ENCODE measurements around the gene NEK11. TPM values are rescaled to one million over a fixed set of nuclear protein-coding genes. Genes with fewer than 3 reads are reported as not detected.

The NEK11 gene
- polyA plus RNA-seq, 1 of the 3 experiments (the other 2 are of a cell fraction): 4.7 TPM

DNA sequence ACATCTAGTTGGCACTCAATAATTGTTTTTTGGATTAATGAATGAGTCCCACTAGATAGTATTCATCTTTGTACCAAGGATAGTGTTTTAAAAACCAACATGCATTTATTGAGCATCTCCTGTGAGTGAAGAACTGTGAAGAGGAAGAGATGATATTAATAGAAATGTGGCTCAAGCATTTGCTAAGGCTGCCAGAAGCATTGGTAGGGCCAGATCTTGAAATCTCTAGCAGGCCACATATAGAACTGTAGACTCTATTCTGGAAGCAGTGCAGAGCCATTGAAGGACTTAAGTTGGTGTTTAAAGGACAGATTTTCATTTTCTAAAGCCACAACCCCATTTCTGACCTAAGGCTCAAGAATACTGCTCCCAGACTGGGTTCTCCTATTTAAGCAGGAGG, 99.0 kb downstream of the NEK11 start:
- H3K79me2 ChIP-seq (ENCODE audit: insufficient read depth): no peaks in the 10 kb centered on the region
- H3K27me3 ChIP-seq (ENCODE audit: insufficient read depth): no peaks in the 10 kb centered on the region
- H3K36me3 ChIP-seq (replicated peaks in 1 of 2; ENCODE audit: control insufficient read depth in 1 of 2, insufficient read depth in 2 of 2, low read length in 1 of 2): no peaks in the 10 kb centered on the region
- H3K9ac ChIP-seq: no peak overlapping the region
- no peaks in the 10 kb centered on the region for H3F3A ChIP-seq (replicated peaks; ENCODE audit: insufficient read depth)
- CTCF ChIA-PET: no interaction called here
- no peak overlapping the region for H3K4me3 ChIP-seq (ENCODE audit: low read depth in 2 of 2, low read length in 1 of 2)
- H3K4me1 ChIP-seq (ENCODE audit: control insufficient read depth in 1 of 2, insufficient read depth in 2 of 2, low read depth in 1 of 2, low read length in 1 of 2): no peaks in the 10 kb centered on the region
- no peak overlapping the region for H3K4me2 ChIP-seq
- no peaks in the 10 kb centered on the region; the same call in 1 of the 2 replicates for H3K9me3 ChIP-seq
- no peak overlapping the region for H2AFZ ChIP-seq (ENCODE audit: low read depth)
- no peak for DNase-seq
- no peaks in the 10 kb centered on the region for H3K9me2 ChIP-seq
- TF ChIP-seq, protein P1, sequence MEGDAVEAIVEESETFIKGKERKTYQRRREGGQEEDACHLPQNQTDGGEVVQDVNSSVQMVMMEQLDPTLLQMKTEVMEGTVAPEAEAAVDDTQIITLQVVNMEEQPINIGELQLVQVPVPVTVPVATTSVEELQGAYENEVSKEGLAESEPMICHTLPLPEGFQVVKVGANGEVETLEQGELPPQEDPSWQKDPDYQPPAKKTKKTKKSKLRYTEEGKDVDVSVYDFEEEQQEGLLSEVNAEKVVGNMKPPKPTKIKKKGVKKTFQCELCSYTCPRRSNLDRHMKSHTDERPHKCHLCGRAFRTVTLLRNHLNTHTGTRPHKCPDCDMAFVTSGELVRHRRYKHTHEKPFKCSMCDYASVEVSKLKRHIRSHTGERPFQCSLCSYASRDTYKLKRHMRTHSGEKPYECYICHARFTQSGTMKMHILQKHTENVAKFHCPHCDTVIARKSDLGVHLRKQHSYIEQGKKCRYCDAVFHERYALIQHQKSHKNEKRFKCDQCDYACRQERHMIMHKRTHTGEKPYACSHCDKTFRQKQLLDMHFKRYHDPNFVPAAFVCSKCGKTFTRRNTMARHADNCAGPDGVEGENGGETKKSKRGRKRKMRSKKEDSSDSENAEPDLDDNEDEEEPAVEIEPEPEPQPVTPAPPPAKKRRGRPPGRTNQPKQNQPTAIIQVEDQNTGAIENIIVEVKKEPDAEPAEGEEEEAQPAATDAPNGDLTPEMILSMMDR (IDR thresholded peaks at IDR 0.05): no peak
- TF ChIP-seq, protein P2, sequence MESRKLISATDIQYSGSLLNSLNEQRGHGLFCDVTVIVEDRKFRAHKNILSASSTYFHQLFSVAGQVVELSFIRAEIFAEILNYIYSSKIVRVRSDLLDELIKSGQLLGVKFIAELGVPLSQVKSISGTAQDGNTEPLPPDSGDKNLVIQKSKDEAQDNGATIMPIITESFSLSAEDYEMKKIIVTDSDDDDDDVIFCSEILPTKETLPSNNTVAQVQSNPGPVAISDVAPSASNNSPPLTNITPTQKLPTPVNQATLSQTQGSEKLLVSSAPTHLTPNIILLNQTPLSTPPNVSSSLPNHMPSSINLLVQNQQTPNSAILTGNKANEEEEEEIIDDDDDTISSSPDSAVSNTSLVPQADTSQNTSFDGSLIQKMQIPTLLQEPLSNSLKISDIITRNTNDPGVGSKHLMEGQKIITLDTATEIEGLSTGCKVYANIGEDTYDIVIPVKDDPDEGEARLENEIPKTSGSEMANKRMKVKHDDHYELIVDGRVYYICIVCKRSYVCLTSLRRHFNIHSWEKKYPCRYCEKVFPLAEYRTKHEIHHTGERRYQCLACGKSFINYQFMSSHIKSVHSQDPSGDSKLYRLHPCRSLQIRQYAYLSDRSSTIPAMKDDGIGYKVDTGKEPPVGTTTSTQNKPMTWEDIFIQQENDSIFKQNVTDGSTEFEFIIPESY (IDR thresholded peaks at IDR 0.05; ENCODE audit: borderline replicate concordance, low read depth): no peak
- TF ChIP-seq, protein P3, sequence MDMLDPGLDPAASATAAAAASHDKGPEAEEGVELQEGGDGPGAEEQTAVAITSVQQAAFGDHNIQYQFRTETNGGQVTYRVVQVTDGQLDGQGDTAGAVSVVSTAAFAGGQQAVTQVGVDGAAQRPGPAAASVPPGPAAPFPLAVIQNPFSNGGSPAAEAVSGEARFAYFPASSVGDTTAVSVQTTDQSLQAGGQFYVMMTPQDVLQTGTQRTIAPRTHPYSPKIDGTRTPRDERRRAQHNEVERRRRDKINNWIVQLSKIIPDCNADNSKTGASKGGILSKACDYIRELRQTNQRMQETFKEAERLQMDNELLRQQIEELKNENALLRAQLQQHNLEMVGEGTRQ (IDR thresholded peaks at IDR 0.05; ENCODE audit: borderline replicate concordance, low read depth, low read length): no peak
- TF ChIP-seq FOXJ3 (CRISPR knock-in tag; IDR thresholded peaks at IDR 0.05) (no peak), JUND (IDR thresholded peaks at IDR 0.05) (no peak), RAD21 (IDR thresholded peaks at IDR 0.05; ENCODE audit: low read length) (no peak), GATA2 (CRISPR knock-in tag; IDR thresholded peaks at IDR 0.05) (no peak), SMC3 (IDR thresholded peaks at IDR 0.05; ENCODE audit: low read depth, low read length) (no peak), RCOR1 (IDR thresholded peaks at IDR 0.05; ENCODE audit: low read length) (no peak), RFX5 (IDR thresholded peaks at IDR 0.05; ENCODE audit: low read length) (no peak)
- H3K27ac ChIP-seq (ENCODE audit: low read depth in 2 of 2, low read length in 1 of 2): no peak overlapping the region
- H4K20me1 ChIP-seq (ENCODE audit: insufficient read depth): no peaks in the 10 kb centered on the region
- POLR2A ChIA-PET: no interaction called here

DNA sequence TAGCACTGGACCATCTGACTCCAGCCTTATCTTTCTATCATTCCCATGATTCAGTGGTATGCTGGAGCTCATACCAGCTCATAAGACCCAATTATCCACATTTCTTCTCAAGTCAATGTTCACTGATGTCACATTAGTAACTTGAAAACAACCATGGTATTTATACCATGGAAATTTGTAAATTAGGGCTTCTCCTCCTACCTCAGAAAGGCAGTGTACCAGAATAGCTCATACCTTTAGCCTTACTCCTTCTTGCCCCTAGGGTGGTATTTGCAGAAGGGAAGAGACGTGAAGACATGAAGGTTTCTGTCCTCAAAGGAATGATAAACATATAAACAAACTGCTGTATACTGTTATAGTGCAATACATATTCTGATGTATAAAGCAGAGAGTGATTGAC, 114.2 kb downstream of the NEK11 start:
- H3K9me2 ChIP-seq: no peaks in the 10 kb centered on the region
- no peak for DNase-seq
- TF ChIP-seq JUND (IDR thresholded peaks at IDR 0.05): no peak
- no peak for TF ChIP-seq TEAD4 (IDR thresholded peaks at IDR 0.05; ENCODE audit: borderline replicate concordance, insufficient read depth)
- TF ChIP-seq RFX5 (IDR thresholded peaks at IDR 0.05; ENCODE audit: low read length): no peak
- TF ChIP-seq, protein P4, sequence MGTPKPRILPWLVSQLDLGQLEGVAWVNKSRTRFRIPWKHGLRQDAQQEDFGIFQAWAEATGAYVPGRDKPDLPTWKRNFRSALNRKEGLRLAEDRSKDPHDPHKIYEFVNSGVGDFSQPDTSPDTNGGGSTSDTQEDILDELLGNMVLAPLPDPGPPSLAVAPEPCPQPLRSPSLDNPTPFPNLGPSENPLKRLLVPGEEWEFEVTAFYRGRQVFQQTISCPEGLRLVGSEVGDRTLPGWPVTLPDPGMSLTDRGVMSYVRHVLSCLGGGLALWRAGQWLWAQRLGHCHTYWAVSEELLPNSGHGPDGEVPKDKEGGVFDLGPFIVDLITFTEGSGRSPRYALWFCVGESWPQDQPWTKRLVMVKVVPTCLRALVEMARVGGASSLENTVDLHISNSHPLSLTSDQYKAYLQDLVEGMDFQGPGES (IDR thresholded peaks at IDR 0.05; ENCODE audit: low read depth, low read length): no peak
- TF ChIP-seq, protein P5, sequence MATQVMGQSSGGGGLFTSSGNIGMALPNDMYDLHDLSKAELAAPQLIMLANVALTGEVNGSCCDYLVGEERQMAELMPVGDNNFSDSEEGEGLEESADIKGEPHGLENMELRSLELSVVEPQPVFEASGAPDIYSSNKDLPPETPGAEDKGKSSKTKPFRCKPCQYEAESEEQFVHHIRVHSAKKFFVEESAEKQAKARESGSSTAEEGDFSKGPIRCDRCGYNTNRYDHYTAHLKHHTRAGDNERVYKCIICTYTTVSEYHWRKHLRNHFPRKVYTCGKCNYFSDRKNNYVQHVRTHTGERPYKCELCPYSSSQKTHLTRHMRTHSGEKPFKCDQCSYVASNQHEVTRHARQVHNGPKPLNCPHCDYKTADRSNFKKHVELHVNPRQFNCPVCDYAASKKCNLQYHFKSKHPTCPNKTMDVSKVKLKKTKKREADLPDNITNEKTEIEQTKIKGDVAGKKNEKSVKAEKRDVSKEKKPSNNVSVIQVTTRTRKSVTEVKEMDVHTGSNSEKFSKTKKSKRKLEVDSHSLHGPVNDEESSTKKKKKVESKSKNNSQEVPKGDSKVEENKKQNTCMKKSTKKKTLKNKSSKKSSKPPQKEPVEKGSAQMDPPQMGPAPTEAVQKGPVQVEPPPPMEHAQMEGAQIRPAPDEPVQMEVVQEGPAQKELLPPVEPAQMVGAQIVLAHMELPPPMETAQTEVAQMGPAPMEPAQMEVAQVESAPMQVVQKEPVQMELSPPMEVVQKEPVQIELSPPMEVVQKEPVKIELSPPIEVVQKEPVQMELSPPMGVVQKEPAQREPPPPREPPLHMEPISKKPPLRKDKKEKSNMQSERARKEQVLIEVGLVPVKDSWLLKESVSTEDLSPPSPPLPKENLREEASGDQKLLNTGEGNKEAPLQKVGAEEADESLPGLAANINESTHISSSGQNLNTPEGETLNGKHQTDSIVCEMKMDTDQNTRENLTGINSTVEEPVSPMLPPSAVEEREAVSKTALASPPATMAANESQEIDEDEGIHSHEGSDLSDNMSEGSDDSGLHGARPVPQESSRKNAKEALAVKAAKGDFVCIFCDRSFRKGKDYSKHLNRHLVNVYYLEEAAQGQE (IDR thresholded peaks at IDR 0.05; ENCODE audit: low read depth, low read length): no peak
- TF ChIP-seq YY1 (IDR thresholded peaks at IDR 0.05; ENCODE audit: low read depth): no peak
- no peak for TF ChIP-seq TCF12 (IDR thresholded peaks at IDR 0.05)
- no peak for TF ChIP-seq FOXJ3 (CRISPR knock-in tag; IDR thresholded peaks at IDR 0.05)
- TF ChIP-seq, protein P3 (IDR thresholded peaks at IDR 0.05; ENCODE audit: borderline replicate concordance, low read depth, low read length): no peak
- TF ChIP-seq POLR2AphosphoS5 (IDR thresholded peaks at IDR 0.05; ENCODE audit: low read depth, low read length): no peak
- TF ChIP-seq SMC3 (IDR thresholded peaks at IDR 0.05; ENCODE audit: low read depth, low read length): no peak
- TF ChIP-seq MEF2A (IDR thresholded peaks at IDR 0.05; ENCODE audit: borderline replicate concordance, low read depth): no peak

More for the DNA sequence above, 114.2 kb downstream of the NEK11 start:
- Histone ChIP-seq H3K4me3 (ENCODE audit: low read depth in 2 of 2, low read length in 1 of 2) (no peak overlapping the region), H3K27ac (ENCODE audit: low read depth in 2 of 2, low read length in 1 of 2) (no peak overlapping the region), H3K4me2 (no peak overlapping the region), H4K20me1 (ENCODE audit: insufficient read depth) (no peaks in the 10 kb centered on the region), H3F3A (replicated peaks; ENCODE audit: insufficient read depth) (no peaks in the 10 kb centered on the region), H3K79me2 (ENCODE audit: insufficient read depth) (no peaks in the 10 kb centered on the region), H3K36me3 (replicated peaks in 1 of 2; ENCODE audit: control insufficient read depth in 1 of 2, insufficient read depth in 2 of 2, low read length in 1 of 2) (no peaks in the 10 kb centered on the region), H3K9me3 (no peaks in the 10 kb centered on the region), H3K9ac (no peak overlapping the region), H3K4me1 (ENCODE audit: control insufficient read depth in 1 of 2, insufficient read depth in 2 of 2, low read depth in 1 of 2, low read length in 1 of 2) (peaks cover 0 to 8% of the 10 kb centered on the region in 2 experiments; a peak in 2 of 4 replicates), H2AFZ (ENCODE audit: low read depth) (no peak overlapping the region), H3K27me3 (ENCODE audit: insufficient read depth) (no peaks in the 10 kb centered on the region)
- WGBS (ENCODE audit: low lambda C conversion rate): 74% methylated on average over 1 of the region's 1 CpG
- ChIA-PET CTCF (interaction anchor here (0.6 kb wide), 1 partner anchor 62 kb away, joined by 3 read pairs; no protein-coding TSS in a partner anchor), POLR2A (no interaction called here)

Data from SK-N-SH (cell line).